H9 (cell line): ENCODE measurements around the gene ATP5MG. TPM values are rescaled to one million over a fixed set of nuclear protein-coding genes. Genes with fewer than 3 reads are reported as not detected.

Source experiments
- DNase-seq: peaks from one replicate; pipeline ENCODE4 v3.0.0-alpha.2; 2017
- H2AFZ ChIP-seq: one replicate; pipeline ENCODE4 v1.6.1; 2013; ENCODE audit warnings: mild to moderate bottlenecking, low read length, control low read depth, moderate library complexity
- H2AK5ac ChIP-seq: 2 replicates; pipeline ENCODE4 v1.6.1; 2013; ENCODE audit warnings: low read length, control low read depth, mixed read lengths; ENCODE audit not compliant: insufficient read length
- H2BK120ac ChIP-seq: one replicate; pipeline ENCODE4 v1.6.1; 2013; ENCODE audit warnings: low read depth, mild to moderate bottlenecking, low read length, control low read depth, inconsistent platforms; ENCODE audit not compliant: poor library complexity, severe bottlenecking
- H2BK12ac ChIP-seq: 2 replicates; pipeline ENCODE4 v1.6.1; 2013; ENCODE audit warnings: low read length, control low read depth, mixed read lengths, low read depth; ENCODE audit not compliant: insufficient read length
- H2BK15ac ChIP-seq: 2 replicates; pipeline ENCODE4 v1.6.1; 2013; ENCODE audit warnings: low read depth, low read length, control low read depth
- H2BK20ac ChIP-seq: one replicate; pipeline ENCODE4 v1.6.1; 2013; ENCODE audit warnings: low read depth, mild to moderate bottlenecking, low read length, control low read depth, inconsistent platforms; ENCODE audit not compliant: poor library complexity, severe bottlenecking
- H2BK5ac ChIP-seq: 2 replicates; pipeline ENCODE4 v1.6.1; 2013; ENCODE audit warnings: low read length, control low read depth, mixed read lengths; ENCODE audit not compliant: insufficient read length
- H3K14ac ChIP-seq: 2 replicates; pipeline ENCODE4 v1.6.1; 2013; ENCODE audit warnings: low read length, control low read depth; ENCODE audit not compliant: insufficient read depth
- H3K18ac ChIP-seq: 2 replicates; pipeline ENCODE4 v1.6.1; 2013; ENCODE audit warnings: low read depth, mild to moderate bottlenecking, mixed read lengths, low read length, control low read depth; ENCODE audit not compliant: insufficient read length
- H3K23ac ChIP-seq: 2 replicates; pipeline ENCODE4 v1.6.1; 2013; ENCODE audit warnings: low read length, control low read depth, mixed read lengths, low read depth; ENCODE audit not compliant: insufficient read length
- H3K23me2 ChIP-seq: 2 replicates; pipeline ENCODE4 v1.6.1; 2013; ENCODE audit warnings: low read depth, mild to moderate bottlenecking, mixed read lengths, low read length, control low read depth; ENCODE audit not compliant: insufficient read length, poor library complexity, severe bottlenecking
- H3K27ac ChIP-seq: 2 replicates; pipeline ENCODE4 v1.5.1; 2013; ENCODE audit warnings: low read length, control low read depth, mixed read lengths, low read depth; ENCODE audit not compliant: insufficient read length
- H3K27me3 ChIP-seq: 2 replicates; pipeline ENCODE4 v1.6.1; 2013; ENCODE audit warnings: low read length, control low read depth, inconsistent platforms; ENCODE audit not compliant: insufficient read depth
- H3K4ac ChIP-seq: 2 replicates; pipeline ENCODE4 v1.6.1; 2013; ENCODE audit warnings: low read depth, mild to moderate bottlenecking, control low read depth, inconsistent platforms, low read length, moderate library complexity
- H3K4me1 ChIP-seq: 2 replicates; pipeline ENCODE4 v1.6.1; 2013; ENCODE audit warnings: low read length, control low read depth, inconsistent platforms; ENCODE audit not compliant: insufficient read depth
- H3K4me2 ChIP-seq: 2 replicates; pipeline ENCODE4 v1.6.1; 2013; ENCODE audit warnings: low read length, control low read depth, mixed read lengths; ENCODE audit not compliant: insufficient read length, insufficient read depth
- H3K56ac ChIP-seq: 2 replicates; pipeline ENCODE4 v1.6.1; 2013; ENCODE audit warnings: low read depth, mild to moderate bottlenecking, mixed read lengths, low read length, control low read depth; ENCODE audit not compliant: insufficient read length
- H3K79me1 ChIP-seq: 2 replicates; pipeline ENCODE4 v1.6.1; 2013; ENCODE audit warnings: low read depth, mild to moderate bottlenecking, moderate library complexity, low read length, control low read depth, inconsistent platforms; ENCODE audit not compliant: insufficient read depth, poor library complexity, severe bottlenecking
- H3K79me2 ChIP-seq: 2 replicates; pipeline ENCODE4 v1.6.1; 2013; ENCODE audit warnings: low read length, control low read depth, inconsistent platforms; ENCODE audit not compliant: insufficient read depth
- H3K9ac ChIP-seq: 2 replicates; pipeline ENCODE4 v1.6.1; 2013; ENCODE audit warnings: low read length, control low read depth, mixed read lengths; ENCODE audit not compliant: insufficient read length; ENCODE audit errors: extremely low read depth
- H3K9me3 ChIP-seq: one replicate; pipeline ENCODE4 v1.6.1; 2013; ENCODE audit warnings: low read depth, low read length, inconsistent platforms; ENCODE audit not compliant: control insufficient read depth
- H3T11ph ChIP-seq: one replicate; pipeline ENCODE4 v1.6.1; 2013; ENCODE audit warnings: mild to moderate bottlenecking, low read length, control low read depth, inconsistent platforms
- H4K20me1 ChIP-seq: one replicate; pipeline ENCODE4 v1.6.1; 2013; ENCODE audit not compliant: control insufficient read depth, insufficient read length, insufficient read depth
- H4K5ac ChIP-seq: 2 replicates; pipeline ENCODE4 v1.6.1; 2013; ENCODE audit warnings: low read depth, mild to moderate bottlenecking, mixed read lengths, low read length, control low read depth; ENCODE audit not compliant: insufficient read length
- H4K8ac ChIP-seq: replicated peaks from 2 replicates; pipeline ENCODE4 v1.6.1; 2013; ENCODE audit warnings: low read length, control low read depth, mixed read lengths, low read depth; ENCODE audit not compliant: insufficient read length
- H4K91ac ChIP-seq: 2 replicates; pipeline ENCODE4 v1.6.1; 2013; ENCODE audit warnings: low read depth, mild to moderate bottlenecking, moderate library complexity, mixed read lengths, low read length, control low read depth; ENCODE audit not compliant: insufficient read length
- H3K27ac Mint-ChIP-seq, 3 experiments: 2 replicates in 2 of 3; 3 replicates in 1 of 3; pipeline ENCODE4 v1.8.0; 2020 to 2021; ENCODE audit warnings: mixed read lengths in 3 of 3, mild to moderate bottlenecking in 1 of 3, moderate library complexity in 1 of 3
- H3K27me3 Mint-ChIP-seq: 2 replicates; pipeline ENCODE4 v1.8.0; 2021; ENCODE audit warnings: low read depth, mild to moderate bottlenecking, moderate library complexity, mixed read lengths
- H3K36me3 Mint-ChIP-seq, 3 experiments: 2 replicates in 2 of 3; 3 replicates in 1 of 3; pipeline ENCODE4 v1.8.0; 2020 to 2021; ENCODE audit warnings: low read depth in 3 of 3, mixed read lengths in 3 of 3; ENCODE audit not compliant: insufficient read depth in 1 of 3
- H3K4me1 Mint-ChIP-seq, 2 experiments: 2 replicates each; pipeline ENCODE4 v1.8.0; 2020; ENCODE audit warnings: mixed read lengths in 2 of 2
- H3K4me3 Mint-ChIP-seq, 2 experiments: 2 replicates in 1 of 2; 3 replicates in 1 of 2; pipeline ENCODE4 v1.8.0; 2020 to 2021; ENCODE audit warnings: mild to moderate bottlenecking in 2 of 2, mixed read lengths in 2 of 2, moderate library complexity in 1 of 2
- H3K9me3 Mint-ChIP-seq, 2 experiments: 2 replicates in 1 of 2; 3 replicates in 1 of 2; pipeline ENCODE4 v1.8.0; 2020; ENCODE audit warnings: mild to moderate bottlenecking in 2 of 2, mixed read lengths in 2 of 2, moderate library complexity in 1 of 2
- CTCF ChIP-seq: fragments of 200-600 bp; sonication (generic); conservative IDR thresholded peaks from 3 replicates; pipeline ENCODE4 v1.8.0; 2021; ENCODE audit warnings: antibody characterized with exemption, mild to moderate bottlenecking
- WGBS: extraction: QIAGEN DNeasy Blood & Tissue Kit; methylation state at CpG from one replicate; pipeline ENCODE4 v1.1.7; 2013; ENCODE audit warnings: missing lambda C conversion rate, low lambda C conversion rate, mixed read lengths; ENCODE audit not compliant: insufficient read length; ENCODE audit errors: extremely low coverage; 5-methylcytosine and 5-hydroxymethylcytosine counted together
- total RNA-seq: library from RNA; stranded (reverse); gene quantifications from 2 replicates; pipeline ENCODE4 v1.2.1, GENCODE V29; 2021

ATP5MG gene
- total RNA-seq, 1 experiment from 2014 or later: 254 TPM

- H3K4me1 ChIP-seq: no peaks in the 10 kb centered on the region
- H3K27ac ChIP-seq: no peak overlapping the region
- H2BK15ac ChIP-seq: no peak overlapping the region
- no peak overlapping the region for H3K4ac ChIP-seq
- no peak overlapping the region for H3K23ac ChIP-seq
- H2AFZ ChIP-seq: no peak overlapping the region
- no peak overlapping the region for H2BK5ac ChIP-seq
- H2BK12ac ChIP-seq: no peak overlapping the region
- no peak overlapping the region for H4K8ac ChIP-seq
- no peak overlapping the region for H3K14ac ChIP-seq
- H3K4me1 Mint-ChIP-seq: peaks cover 9 to 12% of the 10 kb centered on the region in 2 experiments
- H3K27me3 ChIP-seq: no peaks in the 10 kb centered on the region
- H4K5ac ChIP-seq: no peak overlapping the region
- H4K20me1 ChIP-seq: no peaks in the 10 kb centered on the region
- no peak overlapping the region for H3K56ac ChIP-seq
- H3K4me3 Mint-ChIP-seq: no peak overlapping the region
- H3K79me1 ChIP-seq: no peaks in the 10 kb centered on the region
- H3T11ph ChIP-seq: no peak overlapping the region
- H2BK20ac ChIP-seq: no peak overlapping the region
- no peak overlapping the region for H4K91ac ChIP-seq
- no peak overlapping the region for H3K4me2 ChIP-seq
- no peaks in the 10 kb centered on the region for H3K79me2 ChIP-seq
- no peak for DNase-seq
- H3K9me3 Mint-ChIP-seq: no peaks in the 10 kb centered on the region
- no peaks in the 10 kb centered on the region for H3K23me2 ChIP-seq
- no peaks in the 10 kb centered on the region for H3K36me3 Mint-ChIP-seq
- no peak for TF ChIP-seq CTCF
- WGBS: no CpG with 5 or more reads among the region's 4 CpGs
- no peak overlapping the region for H2BK120ac ChIP-seq
- no peak overlapping the region for H3K18ac ChIP-seq
- H3K9ac ChIP-seq: peak overlapping the region; percentile 21
- H3K27me3 Mint-ChIP-seq: no peaks in the 10 kb centered on the region
- H2AK5ac ChIP-seq: no peak overlapping the region
- H3K27ac Mint-ChIP-seq: peak overlapping the region in 1 of 3 experiments; percentile 78; a peak in 2 of 7 replicates
- H3K9me3 ChIP-seq: no peaks in the 10 kb centered on the region
These were observed 16.4 kb downstream of the ATP5MG start for GRCh38 chr11:118417801-118418200.
